Activated naive CD4-positive, alpha-beta T cell treated with anti-CD3 and anti-CD28 coated beads, Interleukin-2, amount 10 ng/mL, durations not matched to agents 7 days and 5 days (primary cell): ENCODE data around the gene GUSB.
"Not testable (repeated sequence)": the region's sequence is repeated elsewhere in the genome, so short reads cannot be mapped to it uniquely, and the experiment has no call there.

Source experiments
- CTCF ChIA-PET: fragments of 350-600 bp; sonication (Branson Sonifier 250); formaldehyde crosslinking; loops from one replicate; lab custom pipeline; 2021; ENCODE audit warnings: antibody characterized with exemption; lab: Charles Lee
- DNase-seq: peaks from one replicate; pipeline ENCODE4 v3.0.0-alpha.2; 2020
- H3K27ac Mint-ChIP-seq: one replicate; pipeline ENCODE4 v1.8.0; 2021; ENCODE audit warnings: mild to moderate bottlenecking, moderate library complexity, mixed read lengths
- H3K27me3 Mint-ChIP-seq: one replicate; pipeline ENCODE4 v1.8.0; 2021; ENCODE audit warnings: mild to moderate bottlenecking, mixed read lengths
- H3K36me3 Mint-ChIP-seq: one replicate; pipeline ENCODE4 v1.8.0; 2021; ENCODE audit warnings: mixed read lengths
- H3K4me1 Mint-ChIP-seq: one replicate; pipeline ENCODE4 v1.8.0; 2021; ENCODE audit warnings: mixed read lengths
- H3K4me3 Mint-ChIP-seq: one replicate; pipeline ENCODE4 v1.8.0; 2021; ENCODE audit warnings: mild to moderate bottlenecking, moderate library complexity, mixed read lengths
- H3K9me3 Mint-ChIP-seq: one replicate; pipeline ENCODE4 v1.8.0; 2021; ENCODE audit warnings: mixed read lengths

Gene GUSB

GRCh38 chr7:65981965-65982792 is at the start of gene GUSB:
GUSB (minus strand) TSS chr7:65982213; CDS start chr7:65982183, 30 bp downstream.
- Mint-ChIP-seq H3K9me3 (no peaks in the 10 kb centered on the region), H3K4me1 (peaks cover 20% of the 10 kb centered on the region), H3K36me3 (peaks cover 16% of the 10 kb centered on the region), H3K27me3 (no peaks in the 10 kb centered on the region), H3K4me3 (peak within 1 kb of the TSS; percentile 90), H3K27ac (peak within 1 kb of the TSS; percentile 96)
- DNase-seq, result peak; percentile 92
- CTCF ChIA-PET, result no interaction called here

DNA sequence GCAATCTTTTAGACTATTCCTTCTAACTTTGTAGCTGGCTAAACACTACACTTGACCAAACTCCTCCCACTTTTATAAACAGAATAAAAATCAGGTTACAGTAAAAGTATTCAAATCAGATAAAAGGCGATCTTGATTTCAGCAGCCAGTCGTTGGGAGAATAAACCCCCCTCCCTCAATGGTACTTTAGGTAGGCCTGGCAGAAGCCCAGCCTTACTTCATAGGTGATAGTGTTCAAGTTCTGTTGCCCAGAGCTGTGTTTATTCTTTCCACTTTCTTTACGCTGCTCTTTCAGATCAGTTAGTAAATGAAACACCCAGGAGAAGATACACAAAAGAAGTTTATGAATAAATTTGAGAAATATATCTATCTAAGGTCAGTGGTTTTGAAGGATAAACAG is 46.3 kb upstream of the GUSB start:
- H3K9me3 Mint-ChIP-seq, H3K27ac Mint-ChIP-seq, H3K4me3 Mint-ChIP-seq, CTCF ChIA-PET, H3K36me3 Mint-ChIP-seq, DNase-seq, H3K27me3 Mint-ChIP-seq, H3K4me1 Mint-ChIP-seq: not testable (repeated sequence)

- H3K4me1 Mint-ChIP-seq, result no peaks in the 10 kb centered on the region
- H3K27ac Mint-ChIP-seq, result no peak overlapping the region
- no peaks in the 10 kb centered on the region for H3K9me3 Mint-ChIP-seq
- no peaks in the 10 kb centered on the region for H3K36me3 Mint-ChIP-seq
- no peak for DNase-seq
- no peak overlapping the region for H3K4me3 Mint-ChIP-seq
- CTCF ChIA-PET, result no interaction called here
- H3K27me3 Mint-ChIP-seq, result peaks cover 17% of the 10 kb centered on the region
Observed at GRCh38 chr7:66016131-66016461, 34.1 kb upstream of the GUSB start.

DNA sequence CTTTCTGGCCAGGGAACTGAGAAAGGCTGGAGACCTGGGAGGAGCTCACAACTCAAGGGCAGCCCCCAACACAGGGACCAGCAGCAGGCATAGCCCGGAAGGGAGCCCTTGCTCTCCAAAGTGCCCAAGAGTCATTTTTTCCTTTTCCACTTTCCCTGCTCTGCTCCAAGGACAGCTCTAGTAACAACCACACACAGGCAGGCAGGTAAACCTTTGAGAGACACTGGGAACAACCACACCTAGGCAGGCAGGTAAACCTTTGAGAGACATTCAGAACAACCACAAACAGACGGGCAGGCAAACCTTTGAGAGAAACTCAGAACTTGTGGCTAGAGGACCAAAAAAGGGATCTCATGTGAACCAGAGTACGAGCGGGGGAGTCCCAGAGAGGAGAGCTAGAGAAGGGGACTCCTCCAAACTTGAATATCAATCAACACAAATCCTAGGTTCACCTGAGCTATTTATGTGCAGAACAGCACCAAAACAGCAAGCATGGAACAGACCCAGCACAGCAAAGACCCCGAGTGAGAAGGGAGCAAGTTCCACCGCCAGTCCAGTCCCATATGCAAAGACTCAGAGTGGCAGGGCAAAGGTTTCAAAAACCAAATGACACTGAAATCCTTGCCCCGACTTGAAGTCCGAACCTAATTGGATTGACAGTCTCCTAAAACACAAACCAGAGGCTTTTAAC is 33.6 kb upstream of the GUSB start:
- DNase-seq, result no peak
- H3K27me3 Mint-ChIP-seq, result peaks cover 17% of the 10 kb centered on the region
- H3K27ac Mint-ChIP-seq, result no peak overlapping the region
- H3K9me3 Mint-ChIP-seq, result no peaks in the 10 kb centered on the region
- CTCF ChIA-PET, result no interaction called here
- H3K4me1 Mint-ChIP-seq, result no peaks in the 10 kb centered on the region
- H3K4me3 Mint-ChIP-seq, result no peak overlapping the region
- no peaks in the 10 kb centered on the region for H3K36me3 Mint-ChIP-seq

DNA sequence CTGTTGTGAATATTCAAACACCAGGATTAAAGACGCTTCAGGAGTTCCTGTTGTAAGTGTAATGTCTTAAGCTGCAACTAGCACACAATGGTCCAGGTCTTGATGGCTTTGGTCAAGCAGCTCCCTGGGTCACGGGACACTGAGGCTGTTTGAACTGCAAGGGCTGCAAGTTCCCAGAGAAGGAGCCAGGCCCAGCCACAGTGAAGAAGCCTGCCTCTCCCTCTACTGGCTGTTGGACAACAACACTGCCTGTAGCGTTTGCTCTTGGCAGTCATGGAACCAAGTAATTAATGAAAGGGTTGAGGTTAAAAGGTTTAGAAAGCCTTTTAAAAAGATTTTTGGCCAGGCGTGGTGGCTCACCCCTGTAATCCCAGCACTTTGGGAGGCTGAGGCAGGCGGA is 31.9 kb upstream of the GUSB start:
- no peaks in the 10 kb centered on the region for H3K36me3 Mint-ChIP-seq
- no peak overlapping the region for H3K4me3 Mint-ChIP-seq
- CTCF ChIA-PET, result interaction anchor here (1.4 kb wide), 1 partner anchor 16 kb away, joined by 4 read pairs; no protein-coding TSS in a partner anchor
- H3K9me3 Mint-ChIP-seq, result no peaks in the 10 kb centered on the region
- H3K4me1 Mint-ChIP-seq, result no peaks in the 10 kb centered on the region
- DNase-seq, result no peak
- H3K27ac Mint-ChIP-seq, result no peak overlapping the region
- peaks cover 21% of the 10 kb centered on the region for H3K27me3 Mint-ChIP-seq

DNA sequence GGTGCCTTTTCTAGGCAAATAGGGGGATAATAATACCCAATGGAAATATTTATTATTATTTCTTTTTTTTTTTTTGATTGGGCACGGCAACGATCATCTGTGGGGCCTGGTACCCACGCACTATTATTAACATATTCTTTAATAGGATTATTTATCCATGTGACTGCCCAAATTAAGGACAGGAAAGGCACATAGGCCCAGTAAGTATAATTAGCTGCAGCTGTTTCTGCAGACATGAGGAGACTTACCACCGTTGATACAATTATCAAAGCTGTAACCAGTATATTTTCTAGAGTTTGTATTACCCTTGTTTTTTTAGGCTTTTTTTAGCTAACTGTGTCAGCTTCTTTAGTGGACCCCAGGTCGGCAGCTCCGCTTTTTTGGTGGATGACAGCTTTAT is 25.2 kb upstream of the GUSB start:
- no peak for DNase-seq
- H3K9me3 Mint-ChIP-seq, result no peaks in the 10 kb centered on the region
- no peak overlapping the region for H3K4me3 Mint-ChIP-seq
- no peaks in the 10 kb centered on the region for H3K4me1 Mint-ChIP-seq
- peaks cover 9% of the 10 kb centered on the region for H3K27me3 Mint-ChIP-seq
- H3K36me3 Mint-ChIP-seq, result no peaks in the 10 kb centered on the region
- CTCF ChIA-PET, result no interaction called here
- H3K27ac Mint-ChIP-seq, result no peak overlapping the region

DNA sequence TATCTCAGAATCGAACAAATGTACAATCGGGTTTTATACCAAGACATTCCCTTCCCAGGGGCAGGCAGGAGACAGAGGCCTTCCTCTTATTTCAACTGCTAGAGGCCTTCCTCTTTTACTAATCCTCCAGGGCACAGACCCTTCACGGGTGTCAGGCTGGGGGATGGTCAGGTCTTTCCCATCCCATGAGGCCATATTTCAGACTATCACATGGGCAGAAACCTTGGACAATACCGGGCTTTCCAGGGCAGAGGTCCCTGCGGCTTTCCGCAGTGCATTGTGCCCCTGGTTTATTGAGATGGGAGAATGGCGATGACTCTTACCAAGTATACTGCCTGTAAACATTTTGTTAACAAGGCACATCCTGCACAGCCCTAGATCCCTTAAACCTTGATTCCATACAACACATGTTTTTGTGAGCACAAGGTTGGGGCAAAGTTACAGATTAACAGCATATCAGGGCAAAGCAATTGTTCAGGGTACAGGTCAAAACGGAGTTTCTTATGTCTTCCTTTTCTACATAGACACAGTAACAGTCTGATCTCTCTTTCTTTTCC is 23.2 kb upstream of the GUSB start:
- H3K4me3 Mint-ChIP-seq, DNase-seq, H3K36me3 Mint-ChIP-seq, H3K9me3 Mint-ChIP-seq, H3K27ac Mint-ChIP-seq, H3K27me3 Mint-ChIP-seq, H3K4me1 Mint-ChIP-seq, CTCF ChIA-PET: not testable (repeated sequence)

- H3K9me3 Mint-ChIP-seq, CTCF ChIA-PET, H3K27ac Mint-ChIP-seq, DNase-seq, H3K4me3 Mint-ChIP-seq, H3K36me3 Mint-ChIP-seq, H3K4me1 Mint-ChIP-seq, H3K27me3 Mint-ChIP-seq: not testable (repeated sequence)
Observed at GRCh38 chr7:66000823-66001417, 18.9 kb upstream of the GUSB start.

DNA sequence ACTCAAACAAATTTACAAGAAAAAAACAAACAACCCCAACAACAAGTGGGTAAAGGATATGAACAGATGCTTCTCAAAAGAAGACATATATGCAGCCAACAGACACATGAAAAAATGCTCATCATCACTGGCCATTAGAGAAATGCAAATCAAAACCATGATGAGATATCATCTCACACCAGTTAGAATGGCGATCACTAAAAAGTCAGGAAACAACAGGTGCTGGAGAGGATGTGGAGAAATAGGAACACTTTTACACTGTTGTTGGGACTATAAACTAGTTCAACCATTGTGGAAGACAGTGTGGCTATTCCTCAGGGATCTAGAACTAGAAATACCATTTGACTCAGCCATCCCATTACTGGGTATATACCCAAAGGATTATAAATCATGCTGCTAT is 13.0 kb upstream of the GUSB start:
- CTCF ChIA-PET, H3K4me1 Mint-ChIP-seq, H3K9me3 Mint-ChIP-seq, H3K27ac Mint-ChIP-seq, H3K4me3 Mint-ChIP-seq, H3K27me3 Mint-ChIP-seq, H3K36me3 Mint-ChIP-seq, DNase-seq: not testable (repeated sequence)

- no peaks in the 10 kb centered on the region for H3K4me1 Mint-ChIP-seq
- H3K27ac Mint-ChIP-seq, result no peak overlapping the region
- no peak overlapping the region for H3K4me3 Mint-ChIP-seq
- H3K36me3 Mint-ChIP-seq, result no peaks in the 10 kb centered on the region
- no peaks in the 10 kb centered on the region for H3K9me3 Mint-ChIP-seq
- CTCF ChIA-PET, result no interaction called here
- no peak for DNase-seq
- H3K27me3 Mint-ChIP-seq, result peaks cover 4% of the 10 kb centered on the region
Observed at GRCh38 chr7:65992526-65992925, 10.5 kb upstream of the GUSB start.

DNA sequence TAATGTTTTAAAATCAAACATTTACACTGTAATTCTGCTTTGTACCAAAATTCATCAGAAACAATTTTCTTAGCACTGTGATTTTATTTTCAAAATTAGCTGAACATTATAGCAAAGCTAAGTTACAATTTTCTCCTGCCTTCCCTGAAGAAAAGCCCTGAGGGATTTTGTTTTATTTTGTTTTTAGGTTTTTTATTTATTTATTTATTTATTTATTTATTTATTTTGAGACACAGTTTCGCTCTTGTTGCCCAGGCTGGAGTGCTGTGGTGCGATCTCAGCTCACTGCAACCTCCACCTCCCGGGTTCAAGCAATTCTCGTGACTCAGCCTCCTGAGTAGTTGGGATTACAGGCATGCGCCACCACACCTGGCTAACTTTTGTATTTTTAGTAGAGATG is 9.8 kb upstream of the GUSB start:
- H3K9me3 Mint-ChIP-seq, H3K36me3 Mint-ChIP-seq, CTCF ChIA-PET, H3K4me3 Mint-ChIP-seq, H3K27me3 Mint-ChIP-seq, DNase-seq, H3K27ac Mint-ChIP-seq, H3K4me1 Mint-ChIP-seq: not testable (repeated sequence)

- H3K36me3 Mint-ChIP-seq, result no peaks in the 10 kb centered on the region
- no peak for DNase-seq
- no peaks in the 10 kb centered on the region for H3K9me3 Mint-ChIP-seq
- no peak overlapping the region for H3K27ac Mint-ChIP-seq
- no peak overlapping the region for H3K4me3 Mint-ChIP-seq
- CTCF ChIA-PET, result no interaction called here
- H3K4me1 Mint-ChIP-seq, result no peaks in the 10 kb centered on the region
- peaks cover 4% of the 10 kb centered on the region for H3K27me3 Mint-ChIP-seq
Observed at GRCh38 chr7:65989694-65990080, 7.7 kb upstream of the GUSB start.

DNA sequence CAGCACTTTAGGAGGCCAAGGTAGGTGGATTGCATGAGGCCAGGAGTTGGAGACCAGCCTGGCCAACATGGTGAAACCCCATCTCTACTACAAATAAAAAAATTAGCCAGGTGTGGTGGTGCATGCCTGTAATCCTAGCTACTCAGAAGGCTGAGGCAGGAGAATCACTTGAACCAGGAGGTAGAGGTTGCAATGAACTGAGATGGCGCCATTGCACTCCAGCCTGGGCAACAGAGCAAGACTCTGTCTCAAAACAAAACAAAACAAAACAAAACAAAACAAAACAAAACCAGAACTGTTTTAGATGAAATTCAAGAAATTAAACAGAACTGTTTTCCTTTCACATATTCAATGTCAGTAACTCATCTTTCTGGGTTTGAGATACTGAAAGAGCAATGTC is 6.5 kb upstream of the GUSB start:
- H3K27me3 Mint-ChIP-seq, H3K4me3 Mint-ChIP-seq, H3K9me3 Mint-ChIP-seq, CTCF ChIA-PET, DNase-seq, H3K27ac Mint-ChIP-seq, H3K4me1 Mint-ChIP-seq, H3K36me3 Mint-ChIP-seq: not testable (repeated sequence)

DNA sequence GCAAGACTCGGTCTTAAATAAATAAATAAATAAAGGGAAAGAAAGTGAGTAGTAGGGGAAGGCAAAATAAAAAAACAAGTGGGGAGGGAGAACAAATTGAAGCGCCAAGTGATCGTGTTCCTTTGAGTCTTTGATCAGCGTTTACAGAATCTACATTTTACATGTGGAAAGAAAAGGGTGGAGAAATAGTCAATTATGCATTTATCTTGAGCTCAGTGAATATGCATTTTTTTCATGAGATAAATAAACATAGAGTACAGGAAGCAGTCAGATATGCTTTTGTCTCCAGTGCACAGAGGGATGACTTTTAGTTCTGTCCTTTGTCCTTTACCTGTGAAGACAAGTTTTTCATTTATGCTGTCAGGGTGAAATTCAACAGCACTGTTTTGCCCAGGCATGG is 6.1 kb upstream of the GUSB start:
- no peak overlapping the region for H3K27ac Mint-ChIP-seq
- no peaks in the 10 kb centered on the region for H3K4me1 Mint-ChIP-seq
- H3K4me3 Mint-ChIP-seq, result no peak overlapping the region
- peaks cover 4% of the 10 kb centered on the region for H3K27me3 Mint-ChIP-seq
- no peaks in the 10 kb centered on the region for H3K9me3 Mint-ChIP-seq
- DNase-seq, result no peak
- CTCF ChIA-PET, result no interaction called here
- no peaks in the 10 kb centered on the region for H3K36me3 Mint-ChIP-seq
